WI38 (cell line): ENCODE results near the gene TCF4.

ENCODE experiments used
- H3K4me3 ChIP-seq: 2 replicates; pipeline ENCODE4 v1.5.1; 2011; ENCODE audit warnings: low read depth, mild to moderate bottlenecking, control low read depth, low read length
- TF ChIP-seq, protein P1 (sequence below): IDR thresholded peaks from 2 replicates; pipeline ENCODE4 v1.5.1; 2012; ENCODE audit warnings: low read depth, mild to moderate bottlenecking, control low read depth, low read length

Gene TCF4

GRCh38 chr18:55588111-55588869 is at the start of gene TCF4:
Gene TCF4, minus strand, starts transcription at chr18:55588192. Its CDS starts 1,076 bp downstream, at chr18:55587116.
- TF ChIP-seq, protein P1, sequence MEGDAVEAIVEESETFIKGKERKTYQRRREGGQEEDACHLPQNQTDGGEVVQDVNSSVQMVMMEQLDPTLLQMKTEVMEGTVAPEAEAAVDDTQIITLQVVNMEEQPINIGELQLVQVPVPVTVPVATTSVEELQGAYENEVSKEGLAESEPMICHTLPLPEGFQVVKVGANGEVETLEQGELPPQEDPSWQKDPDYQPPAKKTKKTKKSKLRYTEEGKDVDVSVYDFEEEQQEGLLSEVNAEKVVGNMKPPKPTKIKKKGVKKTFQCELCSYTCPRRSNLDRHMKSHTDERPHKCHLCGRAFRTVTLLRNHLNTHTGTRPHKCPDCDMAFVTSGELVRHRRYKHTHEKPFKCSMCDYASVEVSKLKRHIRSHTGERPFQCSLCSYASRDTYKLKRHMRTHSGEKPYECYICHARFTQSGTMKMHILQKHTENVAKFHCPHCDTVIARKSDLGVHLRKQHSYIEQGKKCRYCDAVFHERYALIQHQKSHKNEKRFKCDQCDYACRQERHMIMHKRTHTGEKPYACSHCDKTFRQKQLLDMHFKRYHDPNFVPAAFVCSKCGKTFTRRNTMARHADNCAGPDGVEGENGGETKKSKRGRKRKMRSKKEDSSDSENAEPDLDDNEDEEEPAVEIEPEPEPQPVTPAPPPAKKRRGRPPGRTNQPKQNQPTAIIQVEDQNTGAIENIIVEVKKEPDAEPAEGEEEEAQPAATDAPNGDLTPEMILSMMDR = no peak
- peak within 1 kb of the TSS; percentile 79 for H3K4me3 ChIP-seq

DNA sequence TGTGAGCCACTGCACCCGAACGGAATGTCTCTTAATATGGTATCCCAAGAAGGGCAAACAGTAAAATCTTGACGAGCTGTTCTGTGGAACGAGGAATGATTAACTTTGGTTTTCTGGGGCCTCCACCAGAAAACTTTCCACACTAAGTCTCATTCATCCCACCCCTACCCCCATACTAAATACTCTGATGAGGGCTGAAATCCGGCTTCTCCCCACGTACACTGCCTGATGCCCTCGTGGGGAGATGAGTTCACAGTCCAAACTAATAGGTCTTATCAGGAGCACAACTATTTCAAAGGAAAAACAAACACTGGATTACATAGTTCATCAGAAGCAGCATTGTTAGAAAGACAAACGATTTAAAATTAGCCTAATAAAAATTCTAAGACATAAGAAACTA is 49.2 kb upstream of the TCF4 start:
- H3K4me3 ChIP-seq = no peak overlapping the region
- TF ChIP-seq, protein P1 = no peak

DNA sequence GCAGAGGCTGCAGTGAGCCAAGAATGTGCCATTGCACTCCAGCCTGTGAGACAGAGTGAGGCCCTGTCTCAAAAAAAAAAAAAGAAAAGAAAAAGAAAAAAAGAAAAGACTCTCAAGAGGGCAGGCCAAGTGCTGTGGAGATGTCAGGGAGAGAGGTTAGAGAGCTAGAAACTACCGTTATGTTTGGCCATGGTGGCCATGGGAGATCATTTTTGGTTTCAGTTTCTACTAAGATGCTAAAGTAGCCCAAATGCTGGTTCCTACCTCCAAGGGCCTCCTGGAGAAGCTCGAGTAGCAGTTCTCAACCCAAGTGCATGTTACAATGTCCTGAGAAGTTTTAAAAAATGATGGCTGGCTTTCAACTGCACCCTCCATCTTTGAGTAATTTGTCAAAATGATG is 47.4 kb upstream of the TCF4 start:
- TF ChIP-seq, protein P1 = no peak
- no peak overlapping the region for H3K4me3 ChIP-seq

- no peak overlapping the region for H3K4me3 ChIP-seq
- TF ChIP-seq, protein P1 = no peak
Observed at GRCh38 chr18:55634545-55634944, 46.6 kb upstream of the TCF4 start.

DNA sequence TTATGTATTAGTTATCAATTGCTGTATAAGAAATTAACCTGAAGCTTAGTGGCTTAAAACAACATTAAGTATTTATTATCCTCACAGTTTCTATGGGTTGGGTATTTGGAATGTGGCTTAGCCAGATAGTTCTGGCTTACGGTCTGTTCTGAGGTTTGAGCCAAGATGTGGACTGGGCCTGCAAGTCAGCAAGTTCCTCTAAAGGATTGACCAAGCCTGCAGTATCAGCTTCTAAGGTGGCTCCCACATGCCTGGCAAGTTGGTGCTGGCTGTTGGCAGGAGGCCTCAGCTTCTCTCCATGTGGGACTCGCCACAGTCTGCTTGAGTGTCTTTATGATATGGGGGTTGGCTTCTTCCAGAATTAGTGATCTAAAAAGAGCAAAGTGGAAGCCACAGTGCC is 45.0 kb upstream of the TCF4 start:
- TF ChIP-seq, protein P1 = no peak
- no peak overlapping the region for H3K4me3 ChIP-seq

DNA sequence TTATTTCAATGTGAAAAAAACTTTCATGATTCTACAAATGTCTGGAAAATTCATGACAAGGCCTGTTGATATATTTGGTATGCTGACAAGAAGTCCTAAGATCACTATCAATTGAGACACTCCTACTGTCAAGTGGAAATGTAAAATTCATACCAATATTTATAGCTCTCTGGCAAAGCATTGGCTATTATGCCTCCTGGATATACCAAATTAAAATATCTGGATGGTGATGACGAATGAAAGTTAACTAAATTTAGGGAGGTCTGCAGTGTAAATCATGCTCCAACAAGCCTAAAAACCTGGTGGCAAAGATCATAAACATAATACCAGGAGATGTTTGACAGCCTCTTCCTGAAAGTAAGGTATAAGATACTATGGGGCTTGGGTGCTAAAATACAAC is 41.1 kb upstream of the TCF4 start:
- TF ChIP-seq, protein P1 = no peak
- H3K4me3 ChIP-seq = no peak overlapping the region

- H3K4me3 ChIP-seq = no peak overlapping the region
Observed at GRCh38 chr18:55627007-55627406, 39.0 kb upstream of the TCF4 start.

More at GRCh38 chr18:55627007-55627406, 39.0 kb upstream of the TCF4 start:
- TF ChIP-seq, protein P1 = no peak
